GM18951 (cell line): ENCODE data around the gene CENPN.
A peak's percentile ranks its signal among the peaks of the same experiment; 100 is the strongest.

Experiments
- POLR2A ChIP-seq: IDR thresholded peaks from 4 replicates; pipeline ENCODE4 v1.6.1; 2011; ENCODE audit warnings: mild to moderate bottlenecking; ENCODE audit not compliant: insufficient read length, insufficient read depth; ENCODE audit errors: extremely low read depth
- in situ Hi-C: fragments of 300-500 bp; cut with MboI; formaldehyde crosslinking; loops from one replicate; pipeline ENCODE4 v1.12.0; 2022; ENCODE audit warnings: low sequenced_read_pairs, mixed read lengths, inconsistent platforms; ENCODE audit not compliant: unreplicated experiment

CENPN gene

DNA sequence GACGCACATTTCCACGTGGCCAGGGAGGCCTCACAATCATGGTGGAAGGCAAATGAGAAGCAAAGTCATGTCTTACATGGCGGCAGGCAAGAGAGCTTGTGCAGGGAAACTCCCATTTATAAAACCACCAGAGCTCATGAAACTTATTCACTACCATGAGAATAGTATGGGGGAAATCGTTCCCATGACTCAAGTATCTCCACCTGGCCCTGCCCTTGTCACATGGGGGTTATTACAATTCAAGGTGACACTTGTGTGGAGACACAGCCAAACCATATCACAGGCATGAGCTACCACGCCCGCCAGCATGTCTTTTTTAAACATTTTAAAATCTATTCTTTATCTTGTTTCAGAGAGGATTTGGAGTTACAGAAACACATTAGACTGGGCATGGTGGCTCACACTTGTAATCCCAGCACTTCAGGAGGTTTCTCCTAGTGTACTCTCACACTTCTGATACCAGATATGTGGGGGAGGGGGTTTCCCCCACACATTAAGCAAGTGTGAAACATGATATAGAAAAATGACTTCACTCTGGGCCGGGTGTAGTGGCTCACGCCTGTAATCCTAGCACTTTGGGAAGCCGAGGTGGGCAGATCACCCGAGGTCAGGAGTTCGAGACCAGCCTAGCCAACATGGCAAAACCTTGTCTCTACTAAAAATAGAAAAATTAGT, 23.1 kb downstream of the CENPN start:
- no peak for TF ChIP-seq POLR2A
- in situ Hi-C loops: loop anchor here (25.0 kb wide), 1 partner anchor 707 kb away; no protein-coding TSS in a partner anchor

DNA sequence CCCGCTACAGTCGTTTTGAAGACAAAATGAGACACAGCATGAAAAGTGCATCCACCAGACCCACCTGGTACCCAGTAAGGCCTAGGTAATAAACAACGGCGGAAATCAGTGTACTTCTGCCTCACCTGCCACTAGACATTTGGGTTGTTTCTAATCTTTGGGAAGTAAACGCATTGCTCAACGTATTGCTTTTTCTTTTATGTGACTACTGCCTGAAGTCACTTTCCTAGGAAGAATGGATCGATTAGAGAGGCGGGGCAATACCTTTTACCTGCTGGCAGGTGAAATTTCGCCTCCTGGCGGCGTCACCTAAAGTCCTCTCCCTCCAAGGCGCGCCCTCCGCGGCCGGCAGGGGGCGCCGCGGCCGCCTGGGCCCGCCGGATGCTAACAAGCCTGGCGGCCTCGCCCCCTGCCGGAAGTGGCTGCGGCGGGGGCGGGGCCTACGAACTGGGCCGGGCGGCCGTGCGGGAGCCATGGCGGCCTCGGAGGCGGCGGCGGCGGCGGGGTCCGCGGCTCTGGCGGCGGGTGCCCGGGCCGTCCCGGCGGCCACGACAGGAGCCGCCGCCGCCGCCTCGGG, 28.5 kb downstream of the CENPN start, which contains the start of gene ATMIN:
TSS of gene ATMIN (plus strand) at position 445 of the 577 bp plus-strand sequence. CDS start at position 474, 29 bp downstream.
- peak; percentile 77 for TF ChIP-seq POLR2A
- in situ Hi-C loops: loop anchor here (25.0 kb wide), 1 partner anchor 702 kb away; no protein-coding TSS in a partner anchor

DNA sequence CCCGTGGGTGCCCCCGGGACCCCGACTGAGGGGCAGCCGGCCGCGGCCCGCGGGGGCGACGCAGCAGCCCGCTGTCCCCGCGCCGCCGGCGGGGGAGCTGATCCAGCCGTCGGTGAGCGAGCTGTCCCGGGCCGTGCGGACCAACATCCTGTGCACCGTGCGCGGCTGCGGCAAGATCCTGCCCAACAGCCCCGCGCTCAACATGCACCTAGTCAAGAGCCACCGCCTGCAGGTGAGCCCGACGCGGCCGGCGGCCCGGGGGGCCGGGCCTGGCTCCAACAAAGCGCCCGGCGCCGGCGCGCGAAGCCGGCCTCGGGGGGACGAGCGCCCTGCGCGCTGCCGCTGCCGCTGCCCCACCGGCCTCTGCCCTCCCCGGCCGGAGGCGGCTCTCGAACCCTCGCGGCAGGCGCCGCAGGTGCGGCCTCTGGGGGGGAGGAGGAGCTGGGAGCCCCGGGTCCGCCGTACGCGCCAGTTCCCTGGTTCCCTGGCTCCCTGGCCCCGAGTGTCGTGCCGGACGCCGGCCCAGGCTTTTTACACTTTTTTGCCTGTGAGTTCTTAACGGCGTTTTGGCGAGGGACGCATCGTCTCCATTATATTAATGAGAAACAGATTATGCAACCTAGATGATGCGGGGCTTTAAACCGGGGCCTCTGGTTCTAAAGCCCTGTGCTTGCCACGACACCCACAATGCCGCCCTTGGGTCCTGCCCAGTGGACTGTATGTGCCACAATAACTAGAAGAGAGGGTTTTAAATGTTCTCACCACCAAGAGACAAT, 29.1 kb downstream of the CENPN start:
- in situ Hi-C loops: loop anchor here (25.0 kb wide), 1 partner anchor 701 kb away; no protein-coding TSS in a partner anchor
- no peak for TF ChIP-seq POLR2A

DNA sequence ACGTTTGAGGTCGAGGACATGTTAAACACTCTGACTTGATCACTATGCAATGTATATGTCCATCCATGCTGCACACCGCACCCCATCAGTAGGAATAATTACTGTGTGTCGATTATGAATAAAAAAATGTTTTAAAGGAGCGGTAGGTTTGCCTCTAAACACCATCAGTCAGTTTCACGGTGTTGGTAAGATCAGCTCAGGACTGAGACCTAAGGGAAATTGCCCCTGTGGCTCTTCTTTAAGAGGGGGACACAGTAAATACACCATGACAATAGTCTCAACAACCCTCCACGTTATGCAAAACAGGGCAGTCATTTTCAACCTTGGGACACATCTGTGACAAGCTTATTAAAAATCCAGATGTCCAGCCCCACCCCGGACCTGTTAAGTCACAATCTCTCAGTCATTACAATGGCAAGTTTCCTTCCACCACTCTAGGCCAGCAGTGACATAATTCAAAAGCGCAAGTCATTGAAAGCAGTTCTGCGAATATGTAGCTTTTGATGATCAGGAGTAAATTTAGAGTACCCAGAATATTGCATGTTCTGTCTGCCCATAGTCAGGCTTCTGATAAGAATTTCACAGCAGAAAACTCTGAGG, 29.8 kb downstream of the CENPN start:
- no peak for TF ChIP-seq POLR2A
- in situ Hi-C loops: loop anchor here (25.0 kb wide), 1 partner anchor 700 kb away; no protein-coding TSS in a partner anchor

DNA sequence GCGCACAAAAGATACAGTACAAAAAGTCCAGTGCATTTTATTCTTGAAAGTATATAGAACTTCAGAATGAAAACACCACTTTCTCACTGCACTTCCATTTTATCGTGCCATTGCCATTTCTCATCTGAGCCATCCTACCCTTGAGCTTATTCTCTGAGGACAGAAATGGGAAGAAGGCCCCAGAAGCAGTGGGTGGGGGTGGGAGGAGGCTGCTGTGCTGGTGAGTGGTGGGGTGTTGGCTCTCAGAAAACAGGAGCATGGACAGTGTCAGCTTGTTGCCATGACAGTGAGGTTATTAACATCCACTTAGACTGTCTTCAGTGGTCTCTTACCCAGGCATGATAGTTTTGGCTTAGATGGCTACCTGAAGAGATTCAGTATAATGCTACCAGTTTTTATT, 33.1 kb downstream of the CENPN start:
- in situ Hi-C loops: loop anchor here (25.0 kb wide), 1 partner anchor 697 kb away; no protein-coding TSS in a partner anchor
- TF ChIP-seq POLR2A: no peak

DNA sequence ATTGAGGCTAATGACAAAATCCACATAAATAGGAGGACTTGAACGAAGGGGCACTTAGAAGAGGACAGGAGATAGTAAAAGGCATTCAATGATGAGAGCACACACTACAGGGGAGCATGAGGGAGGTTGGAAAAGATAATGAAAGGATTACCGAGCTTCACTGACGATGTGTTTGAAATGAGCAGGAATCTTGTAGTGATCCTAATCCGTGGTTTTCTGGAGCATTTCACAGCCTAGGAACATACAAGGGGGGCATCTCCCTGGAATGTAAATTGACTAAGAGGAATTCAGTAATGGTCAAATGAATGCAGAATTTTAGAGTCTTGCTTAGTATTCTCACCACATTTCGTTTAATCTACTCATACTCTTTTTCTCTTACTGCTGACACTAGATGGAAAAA, 33.8 kb downstream of the CENPN start:
- TF ChIP-seq POLR2A: no peak
- in situ Hi-C loops: loop anchor here (25.0 kb wide), 1 partner anchor 696 kb away; no protein-coding TSS in a partner anchor

DNA sequence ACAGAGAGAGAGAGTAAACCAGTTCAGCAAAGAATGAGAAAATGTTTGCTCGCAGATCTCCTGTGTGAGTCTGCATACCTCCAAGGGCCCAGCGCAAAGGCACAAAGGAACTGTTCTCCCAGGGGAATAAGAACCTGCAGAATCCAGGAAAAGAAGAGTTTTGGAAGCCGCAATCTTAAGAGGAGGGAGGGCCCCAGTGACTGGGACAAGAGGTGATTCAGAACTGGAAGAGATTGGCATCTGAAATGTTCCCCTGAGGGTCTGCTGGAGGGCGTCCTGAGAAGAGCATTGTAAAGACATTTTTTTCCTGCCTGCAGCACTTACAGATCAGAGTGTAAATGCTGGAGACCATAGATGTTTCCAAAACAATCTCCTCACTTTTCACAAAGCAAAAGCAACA, 34.7 kb downstream of the CENPN start:
- TF ChIP-seq POLR2A: no peak
- in situ Hi-C loops: loop anchor here (25.0 kb wide), 1 partner anchor 696 kb away; no protein-coding TSS in a partner anchor

DNA sequence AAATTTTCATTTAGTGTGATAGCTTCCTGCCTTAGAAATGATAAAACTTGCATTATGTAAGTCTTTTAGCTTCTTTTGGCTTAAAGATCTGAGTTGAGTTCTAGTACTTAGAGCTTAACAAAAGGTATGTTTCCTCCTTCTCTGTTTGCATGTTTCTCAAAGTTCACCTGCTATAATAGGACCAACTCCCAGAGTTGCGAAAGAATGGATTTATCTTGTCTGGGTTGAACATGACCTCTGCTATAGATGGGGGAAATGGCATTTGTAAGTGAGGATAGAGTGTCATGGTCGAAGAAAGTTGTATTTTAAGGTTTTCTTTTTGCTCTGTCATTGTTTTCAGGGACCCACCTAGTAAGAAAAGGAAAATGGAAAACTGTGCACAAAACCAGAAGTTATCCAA, 35.8 kb downstream of the CENPN start:
- in situ Hi-C loops: loop anchor here (25.0 kb wide), 1 partner anchor 694 kb away; no protein-coding TSS in a partner anchor
- no peak for TF ChIP-seq POLR2A

DNA sequence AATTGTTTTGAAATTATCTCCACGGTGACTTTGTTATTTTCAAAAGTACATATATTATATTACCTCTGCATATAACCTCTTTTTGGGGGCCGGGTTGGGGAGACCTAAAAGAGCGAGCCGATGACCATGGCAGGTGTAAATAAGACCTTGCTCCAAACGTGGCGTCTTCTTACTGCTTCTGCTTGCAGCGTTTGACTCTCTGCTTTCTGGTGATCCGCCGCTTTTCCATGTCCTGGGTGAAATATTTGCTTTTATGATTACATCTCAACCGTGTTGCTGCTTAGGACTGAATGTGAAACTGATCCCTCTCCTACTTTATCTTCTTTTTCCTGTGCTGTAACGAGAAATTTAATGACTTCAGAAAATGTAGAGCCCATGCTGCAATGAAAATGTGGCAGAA, 46.7 kb downstream of the CENPN start:
- in situ Hi-C loops: no loop called here
- TF ChIP-seq POLR2A: no peak

DNA sequence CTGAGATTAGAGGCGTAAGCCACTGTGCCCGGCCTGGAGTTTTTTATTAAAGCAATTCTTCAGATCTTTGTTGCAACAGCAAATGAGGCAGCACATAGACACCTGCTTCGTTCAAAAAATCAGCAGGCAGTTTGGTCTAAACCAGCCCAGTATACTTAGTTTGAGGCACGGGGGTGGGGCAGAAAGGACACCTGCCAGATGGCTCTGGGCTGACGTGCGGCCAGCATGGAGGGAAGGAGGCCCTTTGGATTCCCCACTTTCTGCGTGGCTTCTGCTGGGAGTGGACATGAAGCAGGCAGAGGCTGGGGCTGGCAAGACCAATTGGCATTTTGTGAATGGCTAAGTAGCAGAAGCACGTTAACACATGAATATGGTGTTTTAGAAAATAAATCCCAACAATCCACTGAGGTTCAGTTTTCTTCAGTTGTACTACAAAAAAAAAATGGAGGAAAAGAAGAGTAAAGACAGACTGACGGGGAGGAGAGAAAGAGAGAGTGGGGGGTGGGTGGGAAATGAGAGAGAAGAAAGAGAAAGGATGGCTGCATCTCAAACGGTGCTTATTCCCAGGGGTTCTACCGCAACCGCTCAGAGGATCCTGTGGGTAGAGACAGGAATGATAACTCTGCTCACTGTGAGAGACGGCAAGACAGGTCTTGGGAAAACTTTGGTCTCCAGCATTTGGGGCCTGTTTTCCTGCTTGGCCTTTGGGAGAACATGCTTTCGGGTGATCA, 53.7 kb downstream of the CENPN start:
- TF ChIP-seq POLR2A: no peak
- in situ Hi-C loops: no loop called here

DNA sequence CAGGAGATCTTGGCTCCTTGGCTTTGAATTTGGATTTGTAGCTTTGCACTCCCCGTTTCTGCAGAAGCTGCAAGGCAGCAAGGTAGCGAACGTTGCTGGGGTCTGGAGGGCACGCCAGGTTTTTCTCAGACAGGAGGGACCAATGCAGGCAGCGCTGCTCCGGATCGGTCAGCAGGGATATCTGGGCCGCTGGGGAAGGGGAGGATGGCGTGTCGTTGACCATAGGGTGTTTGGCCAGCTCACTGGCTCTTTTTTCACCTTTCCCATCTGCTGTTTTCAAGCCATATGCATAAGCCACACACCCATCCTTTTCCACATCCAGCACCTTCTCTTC, 54.3 kb downstream of the CENPN start:
- no peak for TF ChIP-seq POLR2A
- in situ Hi-C loops: no loop called here

DNA sequence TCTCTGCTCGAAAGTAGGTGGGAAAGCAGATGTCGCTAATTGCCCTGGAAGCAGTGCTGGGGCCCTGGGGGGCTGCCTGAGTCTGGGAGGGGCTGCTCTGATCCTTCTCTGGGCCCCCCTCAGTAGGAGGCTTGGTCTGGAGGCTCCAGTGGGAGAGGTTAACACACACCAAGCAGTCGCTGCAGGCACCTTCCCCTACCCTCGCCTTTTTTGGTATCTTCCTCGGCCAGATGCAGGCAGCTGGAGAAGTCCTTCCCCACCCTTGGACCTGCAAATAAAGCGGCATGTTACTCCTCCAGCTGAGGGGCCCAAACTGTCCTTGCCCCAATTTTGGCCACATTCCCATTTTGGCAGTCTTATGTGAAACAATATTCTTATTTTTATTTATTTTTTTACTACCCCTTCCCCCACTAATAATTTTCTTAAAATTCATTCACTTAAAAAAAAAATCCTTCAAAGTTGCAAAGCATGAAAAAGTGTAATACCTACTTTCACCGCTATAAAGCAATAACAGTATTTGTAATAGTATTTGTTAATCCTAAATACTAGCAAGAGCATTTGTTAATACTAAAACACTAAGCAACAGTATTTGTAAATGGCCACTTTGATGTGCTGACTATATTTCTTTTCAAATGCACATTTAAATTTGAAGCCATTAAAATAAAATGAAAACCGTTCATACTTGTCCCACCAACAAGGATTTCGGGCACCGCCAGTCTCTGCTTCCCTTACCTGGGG, 55.0 kb downstream of the CENPN start:
- in situ Hi-C loops: no loop called here
- no peak for TF ChIP-seq POLR2A
